H9 (cell line): Measurements from ENCODE around the gene PRPH. TPM values are rescaled to one million over a fixed set of nuclear protein-coding genes. Genes with fewer than 3 reads are reported as not detected.

Experiments
- DNase-seq: peaks from one replicate; pipeline ENCODE4 v3.0.0-alpha.2; 2017
- H2AFZ ChIP-seq: one replicate; pipeline ENCODE4 v1.6.1; 2013; ENCODE audit warnings: mild to moderate bottlenecking, low read length, control low read depth, moderate library complexity
- H2AK5ac ChIP-seq: 2 replicates; pipeline ENCODE4 v1.6.1; 2013; ENCODE audit warnings: low read length, control low read depth, mixed read lengths; ENCODE audit not compliant: insufficient read length
- H2BK120ac ChIP-seq: one replicate; pipeline ENCODE4 v1.6.1; 2013; ENCODE audit warnings: low read depth, mild to moderate bottlenecking, low read length, control low read depth, inconsistent platforms; ENCODE audit not compliant: poor library complexity, severe bottlenecking
- H2BK12ac ChIP-seq: 2 replicates; pipeline ENCODE4 v1.6.1; 2013; ENCODE audit warnings: low read length, control low read depth, mixed read lengths, low read depth; ENCODE audit not compliant: insufficient read length
- H2BK15ac ChIP-seq: 2 replicates; pipeline ENCODE4 v1.6.1; 2013; ENCODE audit warnings: low read depth, low read length, control low read depth
- H2BK20ac ChIP-seq: one replicate; pipeline ENCODE4 v1.6.1; 2013; ENCODE audit warnings: low read depth, mild to moderate bottlenecking, low read length, control low read depth, inconsistent platforms; ENCODE audit not compliant: poor library complexity, severe bottlenecking
- H2BK5ac ChIP-seq: 2 replicates; pipeline ENCODE4 v1.6.1; 2013; ENCODE audit warnings: low read length, control low read depth, mixed read lengths; ENCODE audit not compliant: insufficient read length
- H3K14ac ChIP-seq: 2 replicates; pipeline ENCODE4 v1.6.1; 2013; ENCODE audit warnings: low read length, control low read depth; ENCODE audit not compliant: insufficient read depth
- H3K18ac ChIP-seq: 2 replicates; pipeline ENCODE4 v1.6.1; 2013; ENCODE audit warnings: low read depth, mild to moderate bottlenecking, mixed read lengths, low read length, control low read depth; ENCODE audit not compliant: insufficient read length
- H3K23ac ChIP-seq: 2 replicates; pipeline ENCODE4 v1.6.1; 2013; ENCODE audit warnings: low read length, control low read depth, mixed read lengths, low read depth; ENCODE audit not compliant: insufficient read length
- H3K23me2 ChIP-seq: 2 replicates; pipeline ENCODE4 v1.6.1; 2013; ENCODE audit warnings: low read depth, mild to moderate bottlenecking, mixed read lengths, low read length, control low read depth; ENCODE audit not compliant: insufficient read length, poor library complexity, severe bottlenecking
- H3K27ac ChIP-seq: 2 replicates; pipeline ENCODE4 v1.5.1; 2013; ENCODE audit warnings: low read length, control low read depth, mixed read lengths, low read depth; ENCODE audit not compliant: insufficient read length
- H3K27me3 ChIP-seq: 2 replicates; pipeline ENCODE4 v1.6.1; 2013; ENCODE audit warnings: low read length, control low read depth, inconsistent platforms; ENCODE audit not compliant: insufficient read depth
- H3K4ac ChIP-seq: 2 replicates; pipeline ENCODE4 v1.6.1; 2013; ENCODE audit warnings: low read depth, mild to moderate bottlenecking, control low read depth, inconsistent platforms, low read length, moderate library complexity
- H3K4me1 ChIP-seq: 2 replicates; pipeline ENCODE4 v1.6.1; 2013; ENCODE audit warnings: low read length, control low read depth, inconsistent platforms; ENCODE audit not compliant: insufficient read depth
- H3K4me2 ChIP-seq: 2 replicates; pipeline ENCODE4 v1.6.1; 2013; ENCODE audit warnings: low read length, control low read depth, mixed read lengths; ENCODE audit not compliant: insufficient read length, insufficient read depth
- H3K56ac ChIP-seq: 2 replicates; pipeline ENCODE4 v1.6.1; 2013; ENCODE audit warnings: low read depth, mild to moderate bottlenecking, mixed read lengths, low read length, control low read depth; ENCODE audit not compliant: insufficient read length
- H3K79me1 ChIP-seq: 2 replicates; pipeline ENCODE4 v1.6.1; 2013; ENCODE audit warnings: low read depth, mild to moderate bottlenecking, moderate library complexity, low read length, control low read depth, inconsistent platforms; ENCODE audit not compliant: insufficient read depth, poor library complexity, severe bottlenecking
- H3K79me2 ChIP-seq: 2 replicates; pipeline ENCODE4 v1.6.1; 2013; ENCODE audit warnings: low read length, control low read depth, inconsistent platforms; ENCODE audit not compliant: insufficient read depth
- H3K9ac ChIP-seq: 2 replicates; pipeline ENCODE4 v1.6.1; 2013; ENCODE audit warnings: low read length, control low read depth, mixed read lengths; ENCODE audit not compliant: insufficient read length; ENCODE audit errors: extremely low read depth
- H3K9me3 ChIP-seq: one replicate; pipeline ENCODE4 v1.6.1; 2013; ENCODE audit warnings: low read depth, low read length, inconsistent platforms; ENCODE audit not compliant: control insufficient read depth
- H3T11ph ChIP-seq: one replicate; pipeline ENCODE4 v1.6.1; 2013; ENCODE audit warnings: mild to moderate bottlenecking, low read length, control low read depth, inconsistent platforms
- H4K20me1 ChIP-seq: one replicate; pipeline ENCODE4 v1.6.1; 2013; ENCODE audit not compliant: control insufficient read depth, insufficient read length, insufficient read depth
- H4K5ac ChIP-seq: 2 replicates; pipeline ENCODE4 v1.6.1; 2013; ENCODE audit warnings: low read depth, mild to moderate bottlenecking, mixed read lengths, low read length, control low read depth; ENCODE audit not compliant: insufficient read length
- H4K8ac ChIP-seq: replicated peaks from 2 replicates; pipeline ENCODE4 v1.6.1; 2013; ENCODE audit warnings: low read length, control low read depth, mixed read lengths, low read depth; ENCODE audit not compliant: insufficient read length
- H4K91ac ChIP-seq: 2 replicates; pipeline ENCODE4 v1.6.1; 2013; ENCODE audit warnings: low read depth, mild to moderate bottlenecking, moderate library complexity, mixed read lengths, low read length, control low read depth; ENCODE audit not compliant: insufficient read length
- H3K27ac Mint-ChIP-seq, 3 experiments: 2 replicates in 2 of 3; 3 replicates in 1 of 3; pipeline ENCODE4 v1.8.0; 2020 to 2021; ENCODE audit warnings: mixed read lengths in 3 of 3, mild to moderate bottlenecking in 1 of 3, moderate library complexity in 1 of 3
- H3K27me3 Mint-ChIP-seq: 2 replicates; pipeline ENCODE4 v1.8.0; 2021; ENCODE audit warnings: low read depth, mild to moderate bottlenecking, moderate library complexity, mixed read lengths
- H3K36me3 Mint-ChIP-seq, 3 experiments: 2 replicates in 2 of 3; 3 replicates in 1 of 3; pipeline ENCODE4 v1.8.0; 2020 to 2021; ENCODE audit warnings: low read depth in 3 of 3, mixed read lengths in 3 of 3; ENCODE audit not compliant: insufficient read depth in 1 of 3
- H3K4me1 Mint-ChIP-seq, 2 experiments: 2 replicates each; pipeline ENCODE4 v1.8.0; 2020; ENCODE audit warnings: mixed read lengths in 2 of 2
- H3K4me3 Mint-ChIP-seq, 2 experiments: 2 replicates in 1 of 2; 3 replicates in 1 of 2; pipeline ENCODE4 v1.8.0; 2020 to 2021; ENCODE audit warnings: mild to moderate bottlenecking in 2 of 2, mixed read lengths in 2 of 2, moderate library complexity in 1 of 2
- H3K9me3 Mint-ChIP-seq, 2 experiments: 2 replicates in 1 of 2; 3 replicates in 1 of 2; pipeline ENCODE4 v1.8.0; 2020; ENCODE audit warnings: mild to moderate bottlenecking in 2 of 2, mixed read lengths in 2 of 2, moderate library complexity in 1 of 2
- CTCF ChIP-seq: fragments of 200-600 bp; sonication (generic); conservative IDR thresholded peaks from 3 replicates; pipeline ENCODE4 v1.8.0; 2021; ENCODE audit warnings: antibody characterized with exemption, mild to moderate bottlenecking
- WGBS: extraction: QIAGEN DNeasy Blood & Tissue Kit; methylation state at CpG from one replicate; pipeline ENCODE4 v1.1.7; 2013; ENCODE audit warnings: missing lambda C conversion rate, low lambda C conversion rate, mixed read lengths; ENCODE audit not compliant: insufficient read length; ENCODE audit errors: extremely low coverage; 5-methylcytosine and 5-hydroxymethylcytosine counted together
- total RNA-seq: library from RNA; stranded (reverse); gene quantifications from 2 replicates; pipeline ENCODE4 v1.2.1, GENCODE V29; 2021

Gene PRPH
- total RNA-seq, 1 experiment from 2014 or later = 1.1 TPM

- Histone ChIP-seq H4K20me1 (no peaks in the 10 kb centered on the region), H4K5ac (no peak overlapping the region), H3K23me2 (peaks cover 5% of the 10 kb centered on the region), H3K14ac (no peak overlapping the region), H2BK12ac (no peak overlapping the region), H3K79me1 (no peaks in the 10 kb centered on the region), H4K91ac (no peak overlapping the region), H2BK120ac (no peak overlapping the region), H4K8ac (no peak overlapping the region), H3K18ac (no peak overlapping the region), H2AK5ac (no peak overlapping the region), H3K4me2 (no peak overlapping the region), H2BK20ac (no peak overlapping the region), H3K4ac (no peak overlapping the region), H3K23ac (no peak overlapping the region), H3K79me2 (peaks cover 4% of the 10 kb centered on the region; the same call in 1 of the 2 replicates), H2AFZ (no peak overlapping the region), H3K4me1 (no peaks in the 10 kb centered on the region), H3K9me3 (no peaks in the 10 kb centered on the region), H3K9ac (no peak overlapping the region), H3K56ac (no peak overlapping the region), H2BK15ac (no peak overlapping the region), H3T11ph (no peak overlapping the region), H3K27me3 (no peaks in the 10 kb centered on the region), H2BK5ac (no peak overlapping the region), H3K27ac (no peak overlapping the region)
- peaks cover 13 to 18% of the 10 kb centered on the region in 2 experiments for H3K4me1 Mint-ChIP-seq
- peaks cover 0 to 6% (median 4%) of the 10 kb centered on the region in 3 experiments; a peak in 1 of 7 replicates for H3K36me3 Mint-ChIP-seq
- no peak overlapping the region for H3K27ac Mint-ChIP-seq
- no peaks in the 10 kb centered on the region; the same call in 1 of the 2 replicates for H3K27me3 Mint-ChIP-seq
- no CpG with 5 or more reads among the region's 11 CpGs for WGBS
- DNase-seq = no peak
- TF ChIP-seq CTCF = no peak
- H3K4me3 Mint-ChIP-seq = no peak overlapping the region
- no peaks in the 10 kb centered on the region for H3K9me3 Mint-ChIP-seq
Observed at GRCh38 chr12:49260571-49261363, 34.2 kb upstream of the PRPH start.
